IPS-NIHi7 (cell line): ENCODE measurements around the gene ZNF592.

Source experiments
- DNase-seq: peaks from one replicate; pipeline ENCODE4 v3.0.0; 2012; ENCODE audit warnings: mixed read lengths; ENCODE audit errors: extremely low spot score

The ZNF592 gene

DNA sequence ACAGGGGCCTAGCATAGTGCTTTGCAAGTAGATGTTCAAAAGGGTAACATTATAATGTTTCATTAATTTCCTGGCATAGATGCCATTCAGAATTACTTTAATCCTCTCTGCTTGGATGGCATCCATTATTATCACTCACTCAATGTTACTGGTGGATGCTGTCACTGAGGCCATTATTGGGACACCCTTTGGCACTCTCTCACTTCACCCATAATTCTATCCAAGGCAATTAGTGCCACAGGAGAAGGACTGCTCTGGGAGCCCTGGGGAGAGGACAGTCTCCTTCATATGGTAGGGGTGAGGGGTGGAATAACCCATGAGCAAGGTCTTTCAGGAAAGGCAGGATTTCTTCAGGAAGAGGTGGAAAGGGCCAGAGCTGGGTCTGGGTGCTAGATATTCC is 107.4 kb downstream of the ZNF592 start:
- DNase-seq: no peak
